ENCODE data around the gene CFAP251. TPM values are rescaled to one million over a fixed set of nuclear protein-coding genes. Genes with fewer than 3 reads are reported as not detected.

CFAP251 gene
- total RNA-seq, 1 donor from 2014 or later = 2.0 TPM

GRCh38 chr12:121911824-121912585 lies 6.4 kb upstream of the CFAP251 start:
- H3K27ac Mint-ChIP-seq (ENCODE audit: unreplicated experiment) = no peak overlapping the region
- no peaks in the 10 kb centered on the region for H3K27me3 Mint-ChIP-seq (ENCODE audit: low read depth)
- H3K36me3 Mint-ChIP-seq (ENCODE audit: low read depth) = peaks cover 16% of the 10 kb centered on the region
- no peaks in the 10 kb centered on the region for H3K9me3 Mint-ChIP-seq
- no peak for TF ChIP-seq CTCF (conservative IDR thresholded peaks at IDR 0.05)
- H3K4me3 Mint-ChIP-seq = no peak overlapping the region
- DNase-seq (ENCODE audit: low read depth, low spot score) = no peak
- H3K4me1 Mint-ChIP-seq = peaks cover 23% of the 10 kb centered on the region

GRCh38 chr12:121915841-121916321 lies 2.5 kb upstream of the CFAP251 start:
- no peaks in the 10 kb centered on the region for H3K27me3 Mint-ChIP-seq (ENCODE audit: low read depth)
- peak overlapping the region; percentile 42 for H3K4me3 Mint-ChIP-seq
- TF ChIP-seq CTCF (conservative IDR thresholded peaks at IDR 0.05) = no peak
- H3K4me1 Mint-ChIP-seq = peaks cover 31% of the 10 kb centered on the region
- no peaks in the 10 kb centered on the region for H3K9me3 Mint-ChIP-seq
- H3K36me3 Mint-ChIP-seq (ENCODE audit: low read depth) = peaks cover 9% of the 10 kb centered on the region
- peak overlapping the region; percentile 89 for H3K27ac Mint-ChIP-seq (ENCODE audit: unreplicated experiment)
- DNase-seq (ENCODE audit: low read depth, low spot score) = no peak

- TF ChIP-seq CTCF (conservative IDR thresholded peaks at IDR 0.05) = peak; percentile 41
Observed at GRCh38 chr12:121916719-121917118, 1.7 kb upstream of the CFAP251 start.

GRCh38 chr12:121918679-121919038 lies 267 bp downstream of the CFAP251 start:
- no peak for TF ChIP-seq CTCF (conservative IDR thresholded peaks at IDR 0.05)
- Mint-ChIP-seq H3K27me3 (ENCODE audit: low read depth) (peaks cover 2% of the 10 kb centered on the region), H3K9me3 (no peaks in the 10 kb centered on the region), H3K36me3 (ENCODE audit: low read depth) (peaks cover 6% of the 10 kb centered on the region), H3K4me1 (peaks cover 34% of the 10 kb centered on the region), H3K4me3 (no peak overlapping the region), H3K27ac (ENCODE audit: unreplicated experiment) (no peak overlapping the region)
- DNase-seq (ENCODE audit: low read depth, low spot score) = no peak

More at GRCh38 chr12:121916719-121917118, 1.7 kb upstream of the CFAP251 start:
- Mint-ChIP-seq H3K9me3 (no peaks in the 10 kb centered on the region), H3K36me3 (ENCODE audit: low read depth) (peaks cover 9% of the 10 kb centered on the region), H3K27ac (ENCODE audit: unreplicated experiment) (peak overlapping the region; percentile 83), H3K27me3 (ENCODE audit: low read depth) (no peaks in the 10 kb centered on the region), H3K4me1 (peaks cover 31% of the 10 kb centered on the region), H3K4me3 (no peak overlapping the region)
- peak; percentile 19 for DNase-seq (ENCODE audit: low read depth, low spot score)

GRCh38 chr12:121921066-121921465 lies 2.7 kb downstream of the CFAP251 start:
- Mint-ChIP-seq H3K9me3 (no peaks in the 10 kb centered on the region), H3K27me3 (ENCODE audit: low read depth) (peaks cover 5% of the 10 kb centered on the region), H3K27ac (ENCODE audit: unreplicated experiment) (no peak overlapping the region), H3K4me3 (no peak overlapping the region), H3K4me1 (peaks cover 40% of the 10 kb centered on the region), H3K36me3 (ENCODE audit: low read depth) (peaks cover 6% of the 10 kb centered on the region)
- TF ChIP-seq CTCF (conservative IDR thresholded peaks at IDR 0.05) = no peak
- no peak for DNase-seq (ENCODE audit: low read depth, low spot score)

All from neural crest cell (in vitro differentiated cells).